ENCODE measurements around the gene SESTD1.

GRCh38 chr2:179235463-179236108 is 29.0 kb downstream of the SESTD1 start:
- no peak for TF ChIP-seq CTCF (conservative IDR thresholded peaks at IDR 0.05)
- TF ChIP-seq EZH2 (IDR thresholded peaks at IDR 0.05; ENCODE audit: low read depth) = no peak
